BLaER1 (cell line): ENCODE results near the gene P2RX6.

Experiments used
- H3K27ac ChIP-seq: shearing (Covaris generic); formaldehyde crosslinking; 2 replicates; pipeline ENCODE4 v1.8.1; 2022
- H3K27me3 ChIP-seq: shearing (Covaris generic); formaldehyde crosslinking; 2 replicates; pipeline ENCODE4 v1.8.1; 2022
- H3K36me3 ChIP-seq: shearing (Covaris generic); formaldehyde crosslinking; 2 replicates; pipeline ENCODE4 v1.8.1; 2022
- H3K4me1 ChIP-seq: shearing (Covaris generic); formaldehyde crosslinking; 2 replicates; pipeline ENCODE4 v1.8.1; 2022
- H3K4me2 ChIP-seq: shearing (Covaris generic); formaldehyde crosslinking; 2 replicates; pipeline ENCODE4 v1.8.1; 2022
- H3K4me3 ChIP-seq: shearing (Covaris generic); formaldehyde crosslinking; 2 replicates; pipeline ENCODE4 v1.8.1; 2022
- H3K9ac ChIP-seq: shearing (Covaris generic); formaldehyde crosslinking; 2 replicates; pipeline ENCODE4 v1.8.1; 2022
- H3K9me3 ChIP-seq: shearing (Covaris generic); formaldehyde crosslinking; 2 replicates; pipeline ENCODE4 v1.8.1; 2022
- H4K20me1 ChIP-seq: shearing (Covaris generic); formaldehyde crosslinking; 2 replicates; pipeline ENCODE4 v1.8.1; 2022
- Cebpa-rat ChIP-seq: shearing (Covaris generic); IDR thresholded peaks from 2 replicates; pipeline ENCODE4 v1.8.1; 2022

Gene P2RX6

GRCh38 chr22:20994128-20994901, 20.6 kb upstream of the P2RX6 start:
- Histone ChIP-seq H3K9me3 (no peaks in the 10 kb centered on the region), H3K27me3 (no peaks in the 10 kb centered on the region), H3K36me3 (peaks cover 94% of the 10 kb centered on the region), H3K4me2 (no peak overlapping the region), H4K20me1 (peaks cover 30% of the 10 kb centered on the region), H3K4me3 (no peak overlapping the region), H3K9ac (no peak overlapping the region), H3K4me1 (peaks cover 10% of the 10 kb centered on the region), H3K27ac (no peak overlapping the region)
- no peak for TF ChIP-seq Cebpa-rat

- Histone ChIP-seq H3K36me3 (peaks cover 99% of the 10 kb centered on the region), H3K27me3 (no peaks in the 10 kb centered on the region), H3K9ac (no peak overlapping the region), H3K27ac (no peak overlapping the region), H3K4me3 (no peak overlapping the region), H3K9me3 (no peaks in the 10 kb centered on the region), H3K4me2 (no peak overlapping the region), H4K20me1 (peaks cover 34% of the 10 kb centered on the region), H3K4me1 (peaks cover 8% of the 10 kb centered on the region)
- TF ChIP-seq Cebpa-rat = no peak
Measured at GRCh38 chr22:20994902-20995241, 20.1 kb upstream of the P2RX6 start.

DNA sequence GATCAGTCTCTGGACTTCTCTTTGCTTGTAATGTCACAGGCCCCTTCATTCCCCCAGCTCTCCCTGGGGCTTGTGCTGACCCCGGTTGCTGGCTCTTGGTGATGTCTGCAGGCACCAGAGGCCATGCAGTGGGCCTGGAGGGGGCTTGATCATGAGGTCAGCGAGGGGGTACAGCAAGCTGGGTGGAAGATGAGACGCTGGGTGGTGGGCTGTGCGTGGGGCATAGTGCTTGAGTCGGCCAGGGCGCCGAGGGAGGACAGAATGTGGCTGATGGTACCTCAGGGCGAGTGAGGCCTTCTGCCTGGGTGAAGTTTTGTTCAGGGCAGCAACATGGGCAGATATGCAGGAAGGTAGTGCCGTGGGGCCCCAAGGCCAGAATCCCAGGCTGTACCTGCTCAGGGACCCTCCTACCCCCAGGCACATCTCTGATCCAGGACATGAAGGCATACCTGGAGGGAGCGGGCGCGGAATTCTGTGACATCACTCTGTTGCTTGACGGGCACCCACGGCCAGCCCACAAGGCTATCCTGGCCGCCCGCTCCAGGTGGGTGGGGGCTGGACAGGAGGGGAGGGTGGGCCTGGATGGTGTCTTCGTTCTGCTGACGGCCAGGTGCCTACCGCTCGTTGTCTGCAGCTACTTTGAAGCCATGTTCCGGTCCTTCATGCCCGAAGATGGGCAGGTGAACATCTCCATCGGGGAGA, 19.5 kb upstream of the P2RX6 start:
- Histone ChIP-seq H3K9ac (no peak overlapping the region), H3K4me2 (no peak overlapping the region), H3K4me1 (peaks cover 10% of the 10 kb centered on the region), H3K27ac (no peak overlapping the region), H4K20me1 (peaks cover 40% of the 10 kb centered on the region), H3K36me3 (peaks cover 99% of the 10 kb centered on the region), H3K9me3 (no peaks in the 10 kb centered on the region), H3K4me3 (no peak overlapping the region), H3K27me3 (no peaks in the 10 kb centered on the region)
- TF ChIP-seq Cebpa-rat = no peak

- no peak overlapping the region for H3K27ac ChIP-seq
- H3K4me2 ChIP-seq = no peak overlapping the region
- peaks cover 94% of the 10 kb centered on the region for H3K36me3 ChIP-seq
- no peaks in the 10 kb centered on the region for H3K9me3 ChIP-seq
- no peak overlapping the region for H3K4me3 ChIP-seq
- H3K9ac ChIP-seq = no peak overlapping the region
- H4K20me1 ChIP-seq = peaks cover 46% of the 10 kb centered on the region
- no peaks in the 10 kb centered on the region for H3K27me3 ChIP-seq
- H3K4me1 ChIP-seq = peaks cover 16% of the 10 kb centered on the region
- TF ChIP-seq Cebpa-rat = no peak
Measured at GRCh38 chr22:20996031-20996410, 18.9 kb upstream of the P2RX6 start.

DNA sequence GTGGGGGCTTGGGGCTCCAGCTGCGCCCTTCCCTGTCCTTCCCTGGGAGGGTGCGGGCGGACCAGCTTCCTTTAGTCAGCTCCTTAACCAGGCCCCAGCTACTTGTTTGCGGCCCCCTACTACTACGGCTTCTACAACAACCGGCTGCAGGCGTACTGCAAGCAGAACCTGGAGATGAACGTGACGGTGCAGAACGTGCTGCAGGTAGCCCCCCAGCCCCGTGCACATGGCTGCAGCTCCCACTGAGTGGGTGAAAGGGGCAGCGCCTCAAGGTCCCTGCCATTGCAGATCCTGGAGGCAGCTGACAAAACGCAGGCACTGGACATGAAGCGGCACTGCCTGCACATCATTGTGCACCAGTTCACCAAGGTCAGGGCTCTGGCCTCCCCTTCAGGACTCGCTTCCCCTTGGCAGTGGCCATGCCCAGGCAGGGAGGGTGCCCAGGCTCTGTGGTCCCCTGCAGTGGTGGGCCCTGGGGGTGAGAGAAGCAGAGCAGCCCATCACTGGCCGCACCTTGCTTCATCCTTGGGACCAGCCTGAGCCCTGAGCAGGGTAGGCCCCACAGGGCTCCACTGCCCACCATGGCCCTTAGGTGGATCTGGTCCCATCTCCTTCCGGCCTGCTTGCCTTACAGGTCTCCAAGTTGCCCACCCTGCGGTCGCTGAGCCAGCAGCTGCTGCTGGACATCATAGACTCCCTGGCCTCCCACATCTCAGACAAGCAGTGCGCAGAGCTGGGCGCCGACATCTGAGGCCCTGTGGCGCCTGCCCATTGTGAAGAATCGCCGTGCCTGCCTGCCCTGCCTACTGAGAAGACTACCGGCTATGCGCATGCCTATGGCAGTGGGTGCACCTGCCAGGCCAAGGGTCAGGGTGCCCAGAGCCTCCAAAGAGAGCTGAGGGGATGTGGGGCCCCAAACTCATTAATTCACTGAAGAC, 18.1 kb upstream of the P2RX6 start:
- H3K27me3 ChIP-seq = no peaks in the 10 kb centered on the region
- H3K36me3 ChIP-seq = peaks cover 85% of the 10 kb centered on the region
- H3K9me3 ChIP-seq = no peaks in the 10 kb centered on the region
- TF ChIP-seq Cebpa-rat = no peak
- no peak overlapping the region for H3K4me2 ChIP-seq
- no peak overlapping the region for H3K4me3 ChIP-seq
- H3K9ac ChIP-seq = no peak overlapping the region
- H4K20me1 ChIP-seq = peaks cover 48% of the 10 kb centered on the region
- H3K27ac ChIP-seq = no peak overlapping the region
- H3K4me1 ChIP-seq = peaks cover 19% of the 10 kb centered on the region

GRCh38 chr22:20997536-20998257, 17.3 kb upstream of the P2RX6 start:
- Histone ChIP-seq H3K4me1 (peaks cover 20% of the 10 kb centered on the region), H3K9me3 (no peaks in the 10 kb centered on the region), H3K27ac (no peak overlapping the region), H3K4me3 (no peak overlapping the region), H3K4me2 (no peak overlapping the region), H4K20me1 (peaks cover 48% of the 10 kb centered on the region), H3K27me3 (no peaks in the 10 kb centered on the region), H3K9ac (no peak overlapping the region), H3K36me3 (peaks cover 77% of the 10 kb centered on the region)
- no peak for TF ChIP-seq Cebpa-rat

DNA sequence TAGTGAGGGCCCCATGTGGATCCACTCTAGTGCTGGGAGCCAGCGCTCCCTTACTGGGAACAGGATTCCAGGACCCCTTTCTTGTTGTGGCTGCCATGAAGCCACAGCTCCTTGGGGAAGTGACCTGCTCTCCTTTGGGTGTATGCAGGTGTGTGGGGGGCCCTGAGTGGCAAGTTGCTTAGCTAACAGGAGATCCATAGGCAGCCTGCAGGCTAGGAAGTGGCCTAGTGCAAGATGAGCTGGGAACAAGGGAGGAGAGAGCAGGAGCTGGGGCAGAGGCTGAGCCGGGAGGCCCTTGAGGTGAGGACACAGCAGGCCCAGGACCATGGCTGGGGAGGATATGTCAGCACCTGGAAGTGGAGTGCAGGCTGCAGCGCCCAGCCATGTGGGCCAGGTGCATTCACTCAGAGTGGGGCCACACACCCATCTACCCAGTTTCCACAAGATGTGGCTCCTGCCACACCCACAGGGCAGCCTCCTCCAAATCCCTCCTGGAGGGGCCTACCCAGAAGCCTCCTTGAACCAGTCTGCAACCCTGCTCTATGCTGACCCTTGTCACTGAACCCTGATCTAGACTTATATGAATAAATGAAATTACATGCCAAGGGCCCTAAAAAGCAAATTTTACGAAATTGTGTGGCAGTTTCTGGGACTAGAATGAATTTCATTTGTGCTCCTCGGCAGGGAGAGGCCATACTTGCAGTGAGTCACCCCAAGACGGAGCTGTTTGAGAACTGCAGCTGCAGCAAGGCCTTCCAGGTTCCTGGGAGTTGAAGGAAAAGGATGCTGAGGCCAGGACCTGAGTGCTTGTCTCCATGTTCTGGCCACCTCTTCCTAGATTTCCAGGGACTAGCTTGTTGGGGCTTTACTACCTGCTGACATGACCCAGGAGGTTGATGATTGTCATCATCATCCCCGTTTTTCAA, 16.3 kb upstream of the P2RX6 start:
- no peak for TF ChIP-seq Cebpa-rat
- no peak overlapping the region for H3K4me2 ChIP-seq
- H3K4me1 ChIP-seq = peaks cover 30% of the 10 kb centered on the region
- peaks cover 48% of the 10 kb centered on the region for H4K20me1 ChIP-seq
- 0 out of 2 replicates have a peak overlapping the region, but pooled peaks have one; percentile 90 for H3K9ac ChIP-seq
- H3K36me3 ChIP-seq = peaks cover 67% of the 10 kb centered on the region
- H3K27me3 ChIP-seq = no peaks in the 10 kb centered on the region
- no peak overlapping the region for H3K4me3 ChIP-seq
- H3K9me3 ChIP-seq = no peaks in the 10 kb centered on the region
- no peak overlapping the region for H3K27ac ChIP-seq

DNA sequence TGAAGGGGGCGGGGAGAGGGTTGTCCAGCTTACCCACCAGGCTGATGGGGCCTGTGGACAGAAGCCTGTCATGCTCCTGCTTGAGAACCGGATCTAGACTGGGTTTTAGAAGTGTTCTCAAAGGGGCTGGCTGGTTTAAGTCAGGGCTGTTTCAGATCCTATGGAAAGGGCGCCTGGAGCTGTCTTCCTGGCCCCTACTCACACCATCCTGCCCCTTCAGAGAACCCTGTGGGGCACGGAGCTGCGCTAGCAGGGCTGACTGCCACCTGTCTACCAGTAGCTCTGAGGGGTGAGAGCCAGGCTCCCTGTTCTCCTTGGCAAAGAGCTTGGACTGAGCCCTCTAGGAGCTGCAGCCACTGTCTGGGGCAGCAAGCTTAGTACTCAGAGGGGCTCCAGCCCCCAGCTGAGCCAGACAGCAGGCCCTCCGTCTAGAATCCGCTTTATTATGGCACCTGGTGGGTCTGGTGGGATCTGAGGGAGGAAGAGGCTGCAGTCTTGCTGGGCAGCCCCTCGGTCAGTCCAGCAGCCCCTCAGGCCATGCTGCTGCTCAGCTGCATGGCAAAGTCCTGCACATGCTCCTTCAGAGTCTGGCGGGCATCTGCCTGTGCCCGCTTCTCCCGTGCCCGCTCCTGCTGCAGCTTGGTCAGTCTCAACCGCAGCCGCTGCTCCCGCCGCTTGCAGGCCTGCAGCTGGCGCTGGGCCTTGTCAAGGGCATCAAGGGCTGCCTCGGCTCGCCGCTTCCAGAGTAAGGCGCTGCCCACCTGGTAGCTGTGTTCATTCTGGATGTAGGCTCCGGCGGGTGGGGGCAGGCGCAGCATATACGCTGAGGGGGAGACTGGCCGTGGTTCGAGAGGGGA, 15.4 kb upstream of the P2RX6 start:
- H3K4me2 ChIP-seq = peak overlapping the region; percentile 100
- H3K36me3 ChIP-seq = peaks cover 58% of the 10 kb centered on the region
- no peak for TF ChIP-seq Cebpa-rat
- H3K9ac ChIP-seq = peak overlapping the region; percentile 90
- H4K20me1 ChIP-seq = peaks cover 48% of the 10 kb centered on the region
- H3K27me3 ChIP-seq = no peaks in the 10 kb centered on the region
- H3K27ac ChIP-seq = peak overlapping the region; percentile 92; the same call in 1 of the 2 replicates
- peaks cover 34% of the 10 kb centered on the region for H3K4me1 ChIP-seq
- H3K4me3 ChIP-seq = 0 out of 2 replicates have a peak overlapping the region, but pooled peaks have one; percentile 79
- no peaks in the 10 kb centered on the region for H3K9me3 ChIP-seq
